CD14-positive monocyte (primary cell): ENCODE measurements around the gene CACNA1C. TPM values are rescaled to one million over a fixed set of nuclear protein-coding genes. Genes with fewer than 3 reads are reported as not detected.

Experiments used
- DNase-seq, 3 donors: peaks; one replicate each; pipeline ENCODE4 v3.0.0-alpha.2; 2011 to 2022
- H2AFZ ChIP-seq: 2 replicates; pipeline ENCODE4 v1.6.0; 2012; ENCODE audit warnings: mild to moderate bottlenecking, low read depth, low read length, inconsistent platforms; ENCODE audit not compliant: insufficient read depth, poor library complexity, severe bottlenecking
- H3K27ac ChIP-seq, 2 donors: 1 replicate in 1 of 2; 2 replicates in 1 of 2; pipeline ENCODE4 v1.5.1; 2012 to 2013; ENCODE audit warnings: low read length in 2 of 2, control low read depth in 1 of 2, inconsistent platforms in 1 of 2, low read depth in 1 of 2, mild to moderate bottlenecking in 1 of 2
- H3K27me3 ChIP-seq, 2 donors: one replicate each; pipeline versions ENCODE4 v1.6.0 to v1.6.1; 2011 to 2013; ENCODE audit warnings: low read length in 2 of 2; ENCODE audit not compliant: control insufficient read depth in 2 of 2, insufficient read depth in 2 of 2
- H3K36me3 ChIP-seq, 2 donors: replicated peaks in 1 of 2; 1 replicate in 1 of 2; 2 replicates in 1 of 2; pipeline versions ENCODE4 v1.5.1 to v1.6.1; 2012 to 2013; ENCODE audit warnings: low read length in 2 of 2, control low read depth in 1 of 2, inconsistent platforms in 1 of 2, mild to moderate bottlenecking in 1 of 2; ENCODE audit not compliant: insufficient read depth in 2 of 2, control insufficient read depth in 1 of 2
- H3K4me1 ChIP-seq, 2 donors: 1 replicate in 1 of 2; 2 replicates in 1 of 2; pipeline versions ENCODE4 v1.5.1 to v1.6.1; 2012 to 2013; ENCODE audit warnings: low read length in 2 of 2, control low read depth in 1 of 2, inconsistent platforms in 1 of 2, mild to moderate bottlenecking in 1 of 2, moderate library complexity in 1 of 2; ENCODE audit not compliant: insufficient read depth in 2 of 2, control insufficient read depth in 1 of 2
- H3K4me2 ChIP-seq: replicated peaks from 2 replicates; pipeline ENCODE3; 2012; ENCODE audit warnings: low read length, moderate library complexity, mild to moderate bottlenecking; ENCODE audit not compliant: poor library complexity, severe bottlenecking; ENCODE audit errors: extremely low read depth
- H3K4me3 ChIP-seq, 3 experiments: fragments of 200-600 bp in 1 of 3; sonication (generic) in 1 of 3; replicated peaks in 1 of 3; 1 replicate in 2 of 3; 2 replicates in 1 of 3; pipeline ENCODE4 v1.5.1; 2011 to 2013; ENCODE audit warnings: low read length in 3 of 3, mild to moderate bottlenecking in 3 of 3, control low read depth in 2 of 3, low read depth in 2 of 3, inconsistent platforms in 1 of 3, moderate library complexity in 1 of 3
- H3K79me2 ChIP-seq: 2 replicates; pipeline ENCODE4 v1.6.0; 2012; ENCODE audit warnings: mild to moderate bottlenecking, control low read depth, inconsistent platforms, low read length, moderate library complexity; ENCODE audit not compliant: insufficient read depth
- H3K9ac ChIP-seq: 2 replicates; pipeline ENCODE4 v1.6.0; 2017; ENCODE audit warnings: low read length, mild to moderate bottlenecking; ENCODE audit not compliant: insufficient read depth, poor library complexity, severe bottlenecking
- H3K9me3 ChIP-seq, 2 donors: replicated peaks in 1 of 2; 1 replicate in 1 of 2; 2 replicates in 1 of 2; pipeline versions ENCODE4 v1.5.1 to v1.6.1; 2012 to 2013; ENCODE audit warnings: low read length in 2 of 2, control low read depth in 1 of 2; ENCODE audit not compliant: control insufficient read depth in 1 of 2, insufficient read depth in 1 of 2
- H4K20me1 ChIP-seq: 2 replicates; pipeline ENCODE4 v1.6.0; 2012; ENCODE audit warnings: mild to moderate bottlenecking, low read length, control low read depth, moderate library complexity; ENCODE audit not compliant: insufficient read depth
- H3K27ac Mint-ChIP-seq, 7 donors: one replicate each; pipeline ENCODE4 v1.8.0; 2020; ENCODE audit warnings: mild to moderate bottlenecking in 7 of 7, mixed read lengths in 7 of 7, moderate library complexity in 6 of 7, inconsistent platforms in 2 of 7
- H3K27me3 Mint-ChIP-seq, 3 donors: one replicate each; pipeline ENCODE4 v1.8.0; 2021 to 2022; ENCODE audit warnings: low read depth in 3 of 3, mild to moderate bottlenecking in 3 of 3, mixed read lengths in 3 of 3, moderate library complexity in 3 of 3, inconsistent platforms in 1 of 3
- H3K36me3 Mint-ChIP-seq, 2 donors: one replicate each; pipeline ENCODE4 v1.8.0; 2020; ENCODE audit warnings: mixed read lengths in 2 of 2, inconsistent platforms in 1 of 2, mild to moderate bottlenecking in 1 of 2
- H3K4me1 Mint-ChIP-seq: one replicate; pipeline ENCODE4 v1.8.0; 2020; ENCODE audit warnings: mild to moderate bottlenecking, mixed read lengths
- H3K4me3 Mint-ChIP-seq, 2 donors: one replicate each; pipeline ENCODE4 v1.8.0; 2020; ENCODE audit warnings: mild to moderate bottlenecking in 2 of 2, mixed read lengths in 2 of 2, moderate library complexity in 1 of 2
- H3K9me3 Mint-ChIP-seq, 7 donors: one replicate each; pipeline ENCODE4 v1.8.0; 2020 to 2022; ENCODE audit warnings: mixed read lengths in 7 of 7, mild to moderate bottlenecking in 6 of 7, moderate library complexity in 6 of 7, inconsistent platforms in 2 of 7
- CTCF ChIP-seq: fragments of 200-600 bp; IDR thresholded peaks from one replicate; pipeline ENCODE4 v1.8.0; 2022; ENCODE audit warnings: antibody characterized with exemption, mild to moderate bottlenecking
- WGBS: methylation state at CpG from one replicate; pipeline ENCODE4 v1.1.5; 2013; ENCODE audit warnings: missing lambda C conversion rate; ENCODE audit not compliant: insufficient coverage; 5-methylcytosine and 5-hydroxymethylcytosine counted together
- intact Hi-C, 2 donors: fragments of 100-400 bp; cut with micrococcal nuclease; formaldehyde crosslinking; loops; one replicate each; pipeline versions ENCODE4 v1.15.0 to v1.15.1; 2023
- polyA plus RNA-seq, 3 donors: library from polyadenylated mRNA; depleted of rRNA in 1 of 3; unstranded in 2 of 3; stranded (reverse) in 1 of 3; fragments of 300-500 nt in 2 of 3; fragments of >200 nt in 1 of 3; fragmentation: Illumina TruSeq in 2 of 3; gene quantifications; 1 replicate in 2 of 3; 2 replicates in 1 of 3; pipeline ENCODE4 v1.2.3, GENCODE V29; 2012 to 2021

Gene CACNA1C
- polyA plus RNA-seq, 3 donors, result not detected

GRCh38 chr12:2408262-2408661, 355.5 kb downstream of the CACNA1C start:
- no peaks in the 10 kb centered on the region for H4K20me1 ChIP-seq
- H3K36me3 ChIP-seq, result no peaks in the 10 kb centered on the region
- WGBS, result no CpG with 5 or more reads among the region's 3 CpGs
- no peak for DNase-seq
- no peak overlapping the region for H3K4me3 ChIP-seq
- no peak overlapping the region for H2AFZ ChIP-seq
- no peak overlapping the region for H3K27ac ChIP-seq
- no peak for TF ChIP-seq CTCF
- H3K79me2 ChIP-seq, result no peaks in the 10 kb centered on the region
- H3K4me2 ChIP-seq, result no peak overlapping the region
- H3K9ac ChIP-seq, result no peak overlapping the region
- Mint-ChIP-seq H3K9me3 (no peaks in the 10 kb centered on the region), H3K27me3 (peaks cover 2 to 5% (median 4%) of the 10 kb centered on the region in 3 donors), H3K36me3 (no peaks in the 10 kb centered on the region), H3K4me3 (no peak overlapping the region), H3K4me1 (peaks cover 4% of the 10 kb centered on the region), H3K27ac (no peak overlapping the region)
- H3K27me3 ChIP-seq, result no peaks in the 10 kb centered on the region
- H3K9me3 ChIP-seq, result no peaks in the 10 kb centered on the region
- no peaks in the 10 kb centered on the region for H3K4me1 ChIP-seq
- intact Hi-C loops, result loop anchor here in 1 of 2 donors (10.0 kb wide), 1 partner anchor 167 kb away; no protein-coding TSS in a partner anchor

GRCh38 chr12:2409656-2410265, 357.0 kb downstream of the CACNA1C start:
- H3K36me3 ChIP-seq, result no peaks in the 10 kb centered on the region

More at GRCh38 chr12:2409656-2410265, 357.0 kb downstream of the CACNA1C start:
- H3K4me1 ChIP-seq, result no peaks in the 10 kb centered on the region
- no peak overlapping the region for H3K4me3 ChIP-seq
- H3K9me3 ChIP-seq, result no peaks in the 10 kb centered on the region
- peaks cover 2 to 5% (median 4%) of the 10 kb centered on the region in 3 donors for H3K27me3 Mint-ChIP-seq
- H3K79me2 ChIP-seq, result no peaks in the 10 kb centered on the region
- no peaks in the 10 kb centered on the region for H3K9me3 Mint-ChIP-seq
- no peaks in the 10 kb centered on the region for H3K4me1 Mint-ChIP-seq
- H4K20me1 ChIP-seq, result no peaks in the 10 kb centered on the region
- no peak overlapping the region for H2AFZ ChIP-seq
- H3K36me3 Mint-ChIP-seq, result no peaks in the 10 kb centered on the region
- intact Hi-C loops, result loop anchor here in 1 of 2 donors (10.0 kb wide), 1 partner anchor 165 kb away; no protein-coding TSS in a partner anchor
- no peak overlapping the region for H3K4me3 Mint-ChIP-seq
- no peak for DNase-seq
- WGBS, result 97% methylated on average over 21 of the region's 21 CpGs
- no peak overlapping the region for H3K9ac ChIP-seq
- H3K4me2 ChIP-seq, result no peak overlapping the region
- no peak overlapping the region for H3K27ac ChIP-seq
- no peak for TF ChIP-seq CTCF
- no peak overlapping the region for H3K27ac Mint-ChIP-seq
- H3K27me3 ChIP-seq, result no peaks in the 10 kb centered on the region
